ENCODE measurements around the gene MTMR1. TPM values are rescaled to one million over a fixed set of nuclear protein-coding genes. Genes with fewer than 3 reads are reported as not detected.

The MTMR1 gene
- total RNA-seq, 1 experiment from 2014 or later, result 36.1 TPM

DNA sequence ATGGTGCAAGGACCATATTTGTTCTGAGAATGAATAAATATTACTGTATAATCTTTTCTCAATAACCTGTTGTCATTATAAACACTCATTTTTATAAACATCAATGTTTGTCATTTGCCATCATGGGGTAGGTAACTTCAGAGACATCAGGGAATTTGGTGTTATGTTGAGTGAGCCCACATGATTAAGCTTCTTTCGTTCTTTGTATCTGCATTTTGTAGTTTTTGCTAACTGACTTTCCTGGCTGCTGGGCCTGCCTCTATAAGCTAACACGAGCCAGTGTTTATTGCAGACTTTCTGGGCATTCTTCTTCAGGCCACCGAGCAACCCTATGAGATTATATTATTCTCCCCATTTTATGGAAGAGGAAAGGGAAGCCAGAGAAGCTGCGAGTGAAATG is 48.8 kb upstream of the MTMR1 start:
- no peaks in the 10 kb centered on the region for H3K27me3 ChIP-seq (ENCODE audit: control insufficient read depth, insufficient read depth, low read length)
- in situ Hi-C loops (cut with HindIII; ENCODE audit: low pct_unique_long_range_greater_than_20kb, low sequenced_read_pairs), result loop anchor here (25.0 kb wide), 1 partner anchor 1132 kb away; the partner anchor contains the start of gene IDS
- H3K4me3 ChIP-seq (ENCODE audit: low read depth in 2 of 2, low read length in 2 of 2), result no peak overlapping the region
- no peaks in the 10 kb centered on the region for H3K4me1 ChIP-seq (ENCODE audit: control insufficient read depth, insufficient read depth, low read length)
- intact Hi-C loops (cut with micrococcal nuclease; ENCODE audit: unreplicated experiment), result no loop called here
- peaks cover 2% of the 10 kb centered on the region for H3K36me3 ChIP-seq (ENCODE audit: control insufficient read depth, insufficient read depth, low read length)
- no peak for TF ChIP-seq SIN3A (IDR thresholded peaks at IDR 0.05; ENCODE audit: borderline replicate concordance, insufficient read depth, low read depth, low read length)
- TF ChIP-seq TCF7L2 (IDR thresholded peaks at IDR 0.05; ENCODE audit: low read depth, low read length), result no peak
- TF ChIP-seq, protein P1, sequence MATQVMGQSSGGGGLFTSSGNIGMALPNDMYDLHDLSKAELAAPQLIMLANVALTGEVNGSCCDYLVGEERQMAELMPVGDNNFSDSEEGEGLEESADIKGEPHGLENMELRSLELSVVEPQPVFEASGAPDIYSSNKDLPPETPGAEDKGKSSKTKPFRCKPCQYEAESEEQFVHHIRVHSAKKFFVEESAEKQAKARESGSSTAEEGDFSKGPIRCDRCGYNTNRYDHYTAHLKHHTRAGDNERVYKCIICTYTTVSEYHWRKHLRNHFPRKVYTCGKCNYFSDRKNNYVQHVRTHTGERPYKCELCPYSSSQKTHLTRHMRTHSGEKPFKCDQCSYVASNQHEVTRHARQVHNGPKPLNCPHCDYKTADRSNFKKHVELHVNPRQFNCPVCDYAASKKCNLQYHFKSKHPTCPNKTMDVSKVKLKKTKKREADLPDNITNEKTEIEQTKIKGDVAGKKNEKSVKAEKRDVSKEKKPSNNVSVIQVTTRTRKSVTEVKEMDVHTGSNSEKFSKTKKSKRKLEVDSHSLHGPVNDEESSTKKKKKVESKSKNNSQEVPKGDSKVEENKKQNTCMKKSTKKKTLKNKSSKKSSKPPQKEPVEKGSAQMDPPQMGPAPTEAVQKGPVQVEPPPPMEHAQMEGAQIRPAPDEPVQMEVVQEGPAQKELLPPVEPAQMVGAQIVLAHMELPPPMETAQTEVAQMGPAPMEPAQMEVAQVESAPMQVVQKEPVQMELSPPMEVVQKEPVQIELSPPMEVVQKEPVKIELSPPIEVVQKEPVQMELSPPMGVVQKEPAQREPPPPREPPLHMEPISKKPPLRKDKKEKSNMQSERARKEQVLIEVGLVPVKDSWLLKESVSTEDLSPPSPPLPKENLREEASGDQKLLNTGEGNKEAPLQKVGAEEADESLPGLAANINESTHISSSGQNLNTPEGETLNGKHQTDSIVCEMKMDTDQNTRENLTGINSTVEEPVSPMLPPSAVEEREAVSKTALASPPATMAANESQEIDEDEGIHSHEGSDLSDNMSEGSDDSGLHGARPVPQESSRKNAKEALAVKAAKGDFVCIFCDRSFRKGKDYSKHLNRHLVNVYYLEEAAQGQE (IDR thresholded peaks at IDR 0.05; ENCODE audit: insufficient read depth in 1 of 2, low read depth in 2 of 2, low read length in 1 of 2), result no peak
- TF ChIP-seq, protein P2, sequence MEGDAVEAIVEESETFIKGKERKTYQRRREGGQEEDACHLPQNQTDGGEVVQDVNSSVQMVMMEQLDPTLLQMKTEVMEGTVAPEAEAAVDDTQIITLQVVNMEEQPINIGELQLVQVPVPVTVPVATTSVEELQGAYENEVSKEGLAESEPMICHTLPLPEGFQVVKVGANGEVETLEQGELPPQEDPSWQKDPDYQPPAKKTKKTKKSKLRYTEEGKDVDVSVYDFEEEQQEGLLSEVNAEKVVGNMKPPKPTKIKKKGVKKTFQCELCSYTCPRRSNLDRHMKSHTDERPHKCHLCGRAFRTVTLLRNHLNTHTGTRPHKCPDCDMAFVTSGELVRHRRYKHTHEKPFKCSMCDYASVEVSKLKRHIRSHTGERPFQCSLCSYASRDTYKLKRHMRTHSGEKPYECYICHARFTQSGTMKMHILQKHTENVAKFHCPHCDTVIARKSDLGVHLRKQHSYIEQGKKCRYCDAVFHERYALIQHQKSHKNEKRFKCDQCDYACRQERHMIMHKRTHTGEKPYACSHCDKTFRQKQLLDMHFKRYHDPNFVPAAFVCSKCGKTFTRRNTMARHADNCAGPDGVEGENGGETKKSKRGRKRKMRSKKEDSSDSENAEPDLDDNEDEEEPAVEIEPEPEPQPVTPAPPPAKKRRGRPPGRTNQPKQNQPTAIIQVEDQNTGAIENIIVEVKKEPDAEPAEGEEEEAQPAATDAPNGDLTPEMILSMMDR (IDR thresholded peaks at IDR 0.05), result no peak
- no peak for TF ChIP-seq POLR2AphosphoS5 (IDR thresholded peaks at IDR 0.05; ENCODE audit: low read depth, low read length)
- CTCF ChIA-PET, result no interaction called here
- DNase-seq (ENCODE audit: low read depth, low spot score), result no peak
- no TSS peak for BruUV-seq (replicated peaks)
- ATAC-seq, result no peak
- H3K27ac ChIP-seq (ENCODE audit: low read length), result no peak overlapping the region
- POLR2A ChIA-PET, result no interaction called here
- no peaks in the 10 kb centered on the region for H3K9me3 ChIP-seq (ENCODE audit: control insufficient read depth, insufficient read depth, low read depth, low read length)

DNA sequence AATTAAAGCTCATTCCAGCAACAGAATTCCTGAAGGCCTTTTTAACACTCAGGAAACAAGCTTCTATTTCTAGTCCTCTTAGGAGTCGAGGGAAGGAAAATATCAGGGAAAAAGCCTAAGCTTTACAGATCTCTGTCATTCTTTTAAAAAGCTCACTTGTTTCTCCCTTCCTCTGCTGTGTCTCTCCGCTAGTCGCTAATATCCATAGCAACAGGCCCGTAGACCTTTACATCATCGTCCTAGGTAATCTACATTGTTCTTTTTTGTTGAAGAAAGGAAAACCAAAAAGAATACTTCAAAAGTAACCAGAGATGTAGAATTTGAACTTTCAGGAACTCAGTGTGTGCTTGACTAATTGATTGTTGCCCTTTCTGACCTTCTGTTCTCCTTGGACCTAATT is 45.9 kb upstream of the MTMR1 start:
- CTCF ChIA-PET, result no interaction called here
- POLR2A ChIA-PET, result no interaction called here
- H3K4me1 ChIP-seq (ENCODE audit: control insufficient read depth, insufficient read depth, low read length), result no peaks in the 10 kb centered on the region
- ATAC-seq (no peak), DNase-seq (ENCODE audit: low read depth, low spot score) (no peak)
- H3K9me3 ChIP-seq (ENCODE audit: control insufficient read depth, insufficient read depth, low read depth, low read length), result no peaks in the 10 kb centered on the region
- in situ Hi-C loops (cut with HindIII; ENCODE audit: low pct_unique_long_range_greater_than_20kb, low sequenced_read_pairs) (loop anchor here (25.0 kb wide), 1 partner anchor 1135 kb away; the partner anchor contains the start of gene IDS), intact Hi-C loops (cut with micrococcal nuclease; ENCODE audit: unreplicated experiment) (no loop called here)
- no peak overlapping the region for H3K4me3 ChIP-seq (ENCODE audit: low read depth in 2 of 2, low read length in 2 of 2)
- no peaks in the 10 kb centered on the region for H3K27me3 ChIP-seq (ENCODE audit: control insufficient read depth, insufficient read depth, low read length)
- no peak overlapping the region for H3K27ac ChIP-seq (ENCODE audit: low read length)
- BruUV-seq (replicated peaks), result no TSS peak
- TF ChIP-seq POLR2AphosphoS5 (IDR thresholded peaks at IDR 0.05; ENCODE audit: low read depth, low read length) (no peak), TCF7L2 (IDR thresholded peaks at IDR 0.05; ENCODE audit: low read depth, low read length) (no peak), SIN3A (IDR thresholded peaks at IDR 0.05; ENCODE audit: borderline replicate concordance, insufficient read depth, low read depth, low read length) (no peak)
- TF ChIP-seq, protein P1 (IDR thresholded peaks at IDR 0.05; ENCODE audit: insufficient read depth in 1 of 2, low read depth in 2 of 2, low read length in 1 of 2), result no peak
- TF ChIP-seq, protein P2 (IDR thresholded peaks at IDR 0.05), result no peak
- H3K36me3 ChIP-seq (ENCODE audit: control insufficient read depth, insufficient read depth, low read length), result peaks cover 2% of the 10 kb centered on the region
